Parathyroid adenoma (tissue), 2 donors: ENCODE results near the gene CNP.

ENCODE experiments used
- H2AFZ ChIP-seq: fragments of 300-600 bp; sonication (generic); one replicate; pipeline ENCODE4 v1.7.0; 2017; ENCODE audit warnings: antibody characterized with exemption, mild to moderate bottlenecking
- H3K27ac ChIP-seq: fragments of 300-600 bp; sonication (generic); one replicate; pipeline ENCODE4 v1.7.0; 2017
- H3K27me3 ChIP-seq: fragments of 300-600 bp; sonication (generic); one replicate; pipeline ENCODE4 v1.7.0; 2017; ENCODE audit warnings: low read length; ENCODE audit not compliant: control insufficient read depth, insufficient read depth
- H3K36me3 ChIP-seq: fragments of 300-600 bp; sonication (generic); one replicate; pipeline ENCODE4 v1.7.0; 2017; ENCODE audit warnings: low read length; ENCODE audit not compliant: control insufficient read depth, insufficient read depth
- H3K4me1 ChIP-seq: fragments of 300-600 bp; sonication (generic); one replicate; pipeline ENCODE4 v1.7.0; 2017; ENCODE audit warnings: control low read depth
- H3K4me2 ChIP-seq: fragments of 300-600 bp; sonication (generic); one replicate; pipeline ENCODE4 v1.7.0; 2017; ENCODE audit warnings: low read length
- H3K4me3 ChIP-seq: fragments of 300-600 bp; sonication (generic); one replicate; pipeline ENCODE4 v1.7.0; 2017; ENCODE audit warnings: low read depth, low read length
- H3K79me2 ChIP-seq: fragments of 300-600 bp; sonication (generic); one replicate; pipeline ENCODE4 v1.7.0; 2017; ENCODE audit warnings: control low read depth
- H3K9ac ChIP-seq: fragments of 300-600 bp; sonication (generic); one replicate; pipeline ENCODE4 v1.7.0; 2017; ENCODE audit warnings: mild to moderate bottlenecking
- H3K9me3 ChIP-seq: fragments of 300-600 bp; sonication (generic); one replicate; pipeline ENCODE4 v1.7.0; 2017; ENCODE audit warnings: low read length; ENCODE audit not compliant: control insufficient read depth
- TF ChIP-seq, protein P1 (sequence below): fragments of 300-600 bp; sonication (generic); IDR thresholded peaks from one replicate; pipeline ENCODE4 v1.7.0; 2017; ENCODE audit warnings: antibody characterized with exemption, mild to moderate bottlenecking
- donor health status: primary hyperparathyroidism.

The CNP gene

DNA sequence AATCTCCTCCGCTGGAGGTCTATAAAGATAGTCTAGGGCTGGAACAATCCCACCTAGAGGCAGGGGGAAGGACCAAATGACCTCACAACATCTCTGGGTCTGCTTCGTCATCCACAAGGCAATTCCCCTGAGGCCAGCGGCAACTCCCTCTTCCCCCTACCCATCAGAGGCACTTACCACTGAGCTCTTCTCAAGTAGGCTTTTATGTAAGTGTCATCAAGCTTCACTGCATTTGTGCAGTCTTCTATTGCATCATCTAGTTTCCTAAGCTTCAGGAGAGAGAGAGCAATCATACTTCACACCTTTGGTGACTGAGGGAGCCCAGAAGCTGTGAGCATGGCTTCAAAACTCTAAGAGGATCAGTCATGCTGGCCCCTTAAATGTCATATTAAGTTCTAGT, 21.0 kb downstream of the CNP start:
- no peaks in the 10 kb centered on the region for H3K36me3 ChIP-seq
- TF ChIP-seq, protein P1, sequence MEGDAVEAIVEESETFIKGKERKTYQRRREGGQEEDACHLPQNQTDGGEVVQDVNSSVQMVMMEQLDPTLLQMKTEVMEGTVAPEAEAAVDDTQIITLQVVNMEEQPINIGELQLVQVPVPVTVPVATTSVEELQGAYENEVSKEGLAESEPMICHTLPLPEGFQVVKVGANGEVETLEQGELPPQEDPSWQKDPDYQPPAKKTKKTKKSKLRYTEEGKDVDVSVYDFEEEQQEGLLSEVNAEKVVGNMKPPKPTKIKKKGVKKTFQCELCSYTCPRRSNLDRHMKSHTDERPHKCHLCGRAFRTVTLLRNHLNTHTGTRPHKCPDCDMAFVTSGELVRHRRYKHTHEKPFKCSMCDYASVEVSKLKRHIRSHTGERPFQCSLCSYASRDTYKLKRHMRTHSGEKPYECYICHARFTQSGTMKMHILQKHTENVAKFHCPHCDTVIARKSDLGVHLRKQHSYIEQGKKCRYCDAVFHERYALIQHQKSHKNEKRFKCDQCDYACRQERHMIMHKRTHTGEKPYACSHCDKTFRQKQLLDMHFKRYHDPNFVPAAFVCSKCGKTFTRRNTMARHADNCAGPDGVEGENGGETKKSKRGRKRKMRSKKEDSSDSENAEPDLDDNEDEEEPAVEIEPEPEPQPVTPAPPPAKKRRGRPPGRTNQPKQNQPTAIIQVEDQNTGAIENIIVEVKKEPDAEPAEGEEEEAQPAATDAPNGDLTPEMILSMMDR: no peak
- H3K27ac ChIP-seq: no peak overlapping the region

GRCh38 chr17:41988418-41988817, 21.8 kb downstream of the CNP start:
- Histone ChIP-seq H3K27me3 (no peaks in the 10 kb centered on the region), H3K27ac (no peak overlapping the region), H3K4me1 (no peaks in the 10 kb centered on the region), H3K79me2 (peaks cover 3% of the 10 kb centered on the region), H3K4me2 (no peak overlapping the region), H3K9ac (no peak overlapping the region), H2AFZ (no peak overlapping the region), H3K4me3 (no peak overlapping the region), H3K9me3 (no peaks in the 10 kb centered on the region), H3K36me3 (no peaks in the 10 kb centered on the region)
- TF ChIP-seq, protein P1: no peak

More for the DNA sequence above, 21.0 kb downstream of the CNP start:
- Histone ChIP-seq H3K4me1 (no peaks in the 10 kb centered on the region), H3K79me2 (peaks cover 4% of the 10 kb centered on the region), H3K4me2 (no peak overlapping the region), H2AFZ (no peak overlapping the region), H3K4me3 (no peak overlapping the region), H3K27me3 (no peaks in the 10 kb centered on the region), H3K9ac (no peak overlapping the region), H3K9me3 (no peaks in the 10 kb centered on the region)

DNA sequence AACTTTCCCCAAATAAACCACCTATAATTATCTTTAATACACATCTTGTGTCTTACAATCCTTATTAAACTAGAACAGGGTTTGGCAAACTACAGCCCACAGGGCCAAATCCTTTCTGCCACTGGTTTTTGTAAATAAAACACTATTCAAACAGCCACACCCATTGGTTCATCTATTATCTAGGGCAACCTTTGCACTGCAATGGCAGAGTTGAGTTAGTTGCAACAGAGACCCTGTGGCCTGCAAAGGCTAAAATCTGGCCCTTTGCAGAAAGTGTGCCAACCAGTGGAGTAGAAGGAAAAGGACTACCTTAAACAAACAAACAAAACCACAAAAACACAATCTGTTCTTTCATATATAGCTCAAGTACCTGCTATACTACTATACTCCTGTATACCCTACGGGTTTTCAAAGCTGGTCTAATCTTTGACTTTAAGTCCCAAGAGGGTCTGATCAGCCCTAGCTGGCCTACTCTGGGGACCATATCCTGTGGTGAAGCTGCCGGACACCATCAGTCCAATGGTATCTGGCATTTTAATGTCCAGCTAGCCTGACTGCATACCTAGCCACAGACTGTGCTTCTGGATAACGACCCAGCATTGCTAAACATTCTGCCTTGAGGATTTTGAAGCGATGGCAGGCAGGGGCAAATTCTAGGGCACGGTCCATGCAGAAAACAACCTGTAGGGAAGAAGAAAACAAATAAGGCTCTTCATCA, 23.3 kb downstream of the CNP start:
- no peak overlapping the region for H3K27ac ChIP-seq
- H3K9ac ChIP-seq: no peak overlapping the region
- H3K9me3 ChIP-seq: no peaks in the 10 kb centered on the region
- H3K4me3 ChIP-seq: no peak overlapping the region
- TF ChIP-seq, protein P1: no peak
- no peak overlapping the region for H3K4me2 ChIP-seq
- no peaks in the 10 kb centered on the region for H3K4me1 ChIP-seq
- H2AFZ ChIP-seq: no peak overlapping the region
- H3K79me2 ChIP-seq: no peaks in the 10 kb centered on the region
- H3K27me3 ChIP-seq: no peaks in the 10 kb centered on the region
- no peaks in the 10 kb centered on the region for H3K36me3 ChIP-seq

DNA sequence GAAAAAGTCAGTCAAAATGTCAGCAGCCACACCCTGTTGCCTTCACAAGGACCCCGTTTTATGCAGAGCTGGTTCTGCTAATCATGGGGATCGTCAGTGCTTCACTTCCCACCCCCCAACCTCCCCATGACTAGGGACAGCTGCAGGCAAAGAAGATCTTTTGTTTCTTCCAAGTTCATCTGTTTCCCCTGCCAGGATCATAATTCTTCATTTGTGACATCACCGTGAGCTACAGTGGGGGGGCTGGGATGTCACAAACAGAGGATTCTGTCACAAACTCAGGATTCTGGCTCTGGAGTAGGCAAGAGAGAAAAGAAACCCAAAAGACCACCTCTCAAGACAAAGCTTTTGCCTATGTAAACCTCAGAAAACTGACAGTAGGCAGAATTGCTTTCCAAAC, 26.0 kb downstream of the CNP start:
- H3K79me2 ChIP-seq: peaks cover 3% of the 10 kb centered on the region
- H3K27ac ChIP-seq: no peak overlapping the region
- H3K36me3 ChIP-seq: no peaks in the 10 kb centered on the region
- H3K9me3 ChIP-seq: no peaks in the 10 kb centered on the region
- H3K4me1 ChIP-seq: no peaks in the 10 kb centered on the region
- no peak overlapping the region for H3K4me2 ChIP-seq
- TF ChIP-seq, protein P1: no peak
- H2AFZ ChIP-seq: no peak overlapping the region
- H3K27me3 ChIP-seq: no peaks in the 10 kb centered on the region
- no peak overlapping the region for H3K9ac ChIP-seq
- H3K4me3 ChIP-seq: no peak overlapping the region

- TF ChIP-seq, protein P1: no peak
- Histone ChIP-seq H3K4me3 (no peak overlapping the region), H3K36me3 (no peaks in the 10 kb centered on the region), H3K9ac (no peak overlapping the region), H3K4me1 (no peaks in the 10 kb centered on the region), H3K27ac (no peak overlapping the region), H3K79me2 (peaks cover 7% of the 10 kb centered on the region), H3K4me2 (no peak overlapping the region), H3K27me3 (no peaks in the 10 kb centered on the region), H2AFZ (no peak overlapping the region), H3K9me3 (no peaks in the 10 kb centered on the region)
Observed at GRCh38 chr17:41996855-41997164, 30.2 kb downstream of the CNP start.
